Neural cell (in vitro differentiated cells): ENCODE measurements around the gene COL17A1.

ENCODE experiments used
- CTCF ChIP-seq: fragments of 450-650 bp; IDR thresholded peaks from 2 replicates; pipeline ENCODE4 v1.5.1; 2014; ENCODE audit warnings: antibody characterized with exemption, mild to moderate bottlenecking, moderate library complexity; ENCODE audit not compliant: poor library complexity, severe bottlenecking
- EP300 ChIP-seq: fragments of 450-650 bp; conservative IDR thresholded peaks from 2 replicates; pipeline ENCODE4 v1.6.1; 2014; ENCODE audit warnings: antibody characterized with exemption, mild to moderate bottlenecking, moderate library complexity; ENCODE audit not compliant: poor library complexity, severe bottlenecking
- EZH2 ChIP-seq: fragments of 200-600, 300-800 bp; shearing (Covaris generic), sonication (generic); IDR thresholded peaks from 2 replicates; pipeline ENCODE4 v1.6.1; 2014; ENCODE audit warnings: antibody characterized with exemption, low read length, borderline replicate concordance, mild to moderate bottlenecking; ENCODE audit not compliant: insufficient read depth, poor library complexity, severe bottlenecking
- POLR2AphosphoS5 ChIP-seq: IDR thresholded peaks from 2 replicates; pipeline ENCODE4 v1.6.1; 2012
- RAD21 ChIP-seq: fragments of 450-650 bp; conservative IDR thresholded peaks from 2 replicates; pipeline ENCODE4 v1.6.1; 2014; ENCODE audit warnings: antibody characterized with exemption, mild to moderate bottlenecking, moderate library complexity
- SMC3 ChIP-seq: fragments of 450-650 bp; conservative IDR thresholded peaks from 2 replicates; pipeline ENCODE4 v1.6.1; 2014; ENCODE audit warnings: antibody characterized with exemption, mild to moderate bottlenecking, moderate library complexity; ENCODE audit not compliant: poor library complexity

GRCh38 chr10:104103956-104104355 is 18.3 kb upstream of the COL17A1 start:
- TF ChIP-seq POLR2AphosphoS5: no peak
- no peak for TF ChIP-seq CTCF
- no peak for TF ChIP-seq EZH2
- TF ChIP-seq RAD21: no peak
- no peak for TF ChIP-seq EP300
- no peak for TF ChIP-seq SMC3
